ENCODE data around the gene RNF187.
"Not testable (repeated sequence)": the region's sequence is repeated elsewhere in the genome, so short reads cannot be mapped to it uniquely, and the experiment has no call there.

Gene RNF187

GRCh38 chr1:228488125-228488817 is 1.1 kb downstream of the RNF187 start:
- DNase-seq (ENCODE audit: low read depth in 2 of 2), result no peak

GRCh38 chr1:228488818-228489674 is 1.9 kb downstream of the RNF187 start:
- no peak for DNase-seq (ENCODE audit: low read depth in 2 of 2)

DNA sequence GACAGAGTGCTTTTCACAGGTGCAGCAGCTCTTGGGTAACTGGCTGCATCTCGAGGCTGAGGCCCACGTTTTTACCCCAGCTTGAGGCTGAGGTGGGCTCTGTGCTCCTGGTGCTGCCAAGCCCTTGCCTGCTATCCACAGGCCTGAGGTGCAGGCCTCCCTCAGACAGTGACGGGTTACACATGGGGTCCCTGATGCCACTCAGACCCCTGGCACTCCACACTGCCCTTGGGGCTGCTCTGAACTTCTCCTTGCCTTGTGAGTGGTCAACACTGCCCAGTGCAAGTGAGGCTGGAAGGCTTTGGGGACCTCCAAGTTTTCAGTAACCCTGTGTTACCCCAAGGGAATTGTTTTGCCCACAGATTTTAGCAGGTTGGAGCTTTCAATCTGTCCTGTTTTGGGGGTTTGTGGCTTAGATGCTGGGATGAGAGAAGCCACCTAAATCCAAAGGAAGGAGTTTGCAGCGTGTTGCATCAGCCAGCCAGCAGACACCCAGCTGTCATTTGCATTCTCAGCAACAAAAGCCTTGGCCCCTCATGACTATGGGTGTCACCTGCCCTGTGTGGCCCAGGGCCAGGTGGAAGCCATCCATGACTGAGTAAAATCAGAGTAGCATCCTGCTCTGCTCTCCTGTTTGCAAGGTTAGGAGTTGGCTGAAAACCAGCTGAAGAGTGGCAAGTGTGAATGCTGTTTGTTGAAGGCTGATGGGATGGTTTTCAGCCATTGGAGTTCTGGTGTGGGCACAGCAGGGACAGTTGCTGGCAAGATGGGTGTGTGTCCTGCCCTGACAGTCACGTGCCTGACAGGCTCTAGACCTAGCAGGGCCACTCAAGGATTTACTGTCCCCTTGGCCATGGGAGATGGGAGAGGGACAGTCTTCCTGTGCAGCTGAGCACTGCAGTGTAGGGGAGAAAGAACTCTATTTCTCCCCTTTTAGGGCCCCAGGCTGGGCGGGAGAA is 3.2 kb downstream of the RNF187 start:
- DNase-seq (ENCODE audit: low read depth in 2 of 2), result no peak

DNA sequence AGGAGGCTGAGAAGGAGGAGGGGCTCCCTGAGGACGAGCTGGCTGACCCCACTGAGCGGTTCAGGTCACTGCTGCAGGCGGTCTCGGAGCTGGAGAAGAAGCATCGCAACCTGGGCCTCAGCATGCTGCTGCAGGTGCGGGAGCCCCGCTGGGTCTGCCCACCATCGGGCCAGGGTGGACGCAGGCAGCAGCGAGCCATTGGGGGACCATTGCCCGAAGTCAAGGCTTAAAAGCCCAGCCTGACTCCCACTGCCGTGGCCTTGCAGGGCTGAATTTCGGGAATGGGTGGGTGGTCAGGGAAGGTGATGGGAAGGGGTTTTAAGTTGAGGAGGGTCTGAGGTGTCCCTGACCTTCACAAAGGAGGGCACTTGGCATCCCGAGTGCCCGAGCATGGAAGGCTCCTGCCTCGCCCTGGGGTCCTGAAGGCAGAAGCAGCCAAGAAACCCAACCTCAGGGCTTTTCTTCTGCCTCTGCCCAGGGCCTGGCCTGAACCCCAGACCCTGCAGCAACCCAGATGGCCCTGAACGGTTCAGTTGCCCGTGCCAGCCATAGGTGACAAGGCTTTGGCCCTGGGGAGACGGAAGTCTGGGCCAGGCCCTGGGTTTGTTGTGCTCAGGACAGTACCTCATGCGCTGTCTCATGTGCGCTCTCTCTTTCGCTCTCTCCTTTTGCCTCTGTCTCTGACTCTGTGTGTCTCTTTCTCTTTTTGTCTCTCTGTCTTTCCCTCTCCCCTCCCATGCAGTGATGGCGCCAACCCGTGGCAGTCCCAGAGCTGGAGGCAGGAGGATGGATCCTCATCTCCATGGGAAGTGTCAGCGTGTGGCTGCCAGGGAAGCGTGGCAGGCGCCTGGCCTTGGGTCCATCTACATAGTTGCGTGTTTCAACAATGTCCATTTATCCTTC is 6.2 kb downstream of the RNF187 start:
- no peak for DNase-seq (ENCODE audit: low read depth in 2 of 2)

DNA sequence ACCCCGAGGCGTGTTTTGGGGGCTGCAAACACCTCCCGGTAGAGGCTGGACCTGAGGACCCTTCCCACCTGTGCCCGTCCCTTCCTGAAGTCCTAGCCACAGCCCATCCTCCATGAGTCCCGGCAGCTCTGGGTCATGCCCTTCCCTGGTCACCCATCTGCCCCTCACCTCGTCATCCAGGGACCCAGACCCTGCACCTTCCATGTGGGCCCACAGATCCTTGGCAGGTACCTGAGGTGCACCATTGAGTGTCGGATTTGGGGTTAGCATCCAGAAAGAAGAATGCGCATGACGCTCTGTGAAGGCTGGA is 6.8 kb downstream of the RNF187 start:
- DNase-seq (ENCODE audit: low read depth in 2 of 2), result no peak

GRCh38 chr1:228494391-228494790 is 7.2 kb downstream of the RNF187 start:
- no peak for DNase-seq (ENCODE audit: low read depth in 2 of 2)

DNA sequence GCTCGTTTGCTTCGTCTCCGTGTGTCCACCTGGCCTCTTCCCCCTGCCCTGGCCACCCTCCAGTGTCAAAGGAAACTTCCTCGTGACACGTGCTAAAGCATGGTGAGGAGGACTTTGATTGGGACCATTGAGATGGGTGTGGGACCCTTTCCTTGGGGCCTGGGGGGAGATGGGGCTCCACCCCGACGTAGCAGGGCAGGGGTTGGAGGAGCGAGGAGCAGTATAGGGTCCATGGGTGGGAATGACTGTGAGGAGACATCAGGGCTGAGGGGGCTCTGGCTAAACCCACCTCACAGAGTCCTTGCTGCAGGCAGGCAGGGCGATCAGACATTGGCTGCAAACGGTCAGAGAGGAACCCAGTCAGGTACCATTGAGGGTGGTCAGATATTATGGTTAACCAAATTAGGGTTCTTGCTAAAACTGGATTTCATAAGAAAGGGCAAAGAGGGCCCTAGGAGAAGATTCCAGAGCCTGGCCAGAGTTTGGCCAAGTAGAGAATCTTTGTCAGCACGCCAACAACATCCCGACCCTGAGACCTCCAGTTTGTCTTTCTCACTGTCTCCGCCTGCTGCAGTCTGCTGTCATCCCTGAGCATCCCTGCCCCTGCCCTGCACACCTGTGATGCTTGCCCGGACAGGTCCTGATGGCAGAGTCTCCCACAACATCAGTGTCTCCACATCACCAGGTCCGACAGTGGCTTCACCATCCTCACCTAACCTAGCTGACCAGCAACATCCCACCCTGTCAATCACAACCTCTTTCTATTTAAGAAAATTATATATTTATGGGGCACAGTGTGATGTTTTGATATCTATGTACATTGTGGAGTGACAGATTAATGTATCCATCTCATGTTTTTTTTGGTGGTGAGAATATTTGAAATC is 8.0 kb downstream of the RNF187 start:
- DNase-seq (ENCODE audit: low read depth in 2 of 2), result no peak

DNA sequence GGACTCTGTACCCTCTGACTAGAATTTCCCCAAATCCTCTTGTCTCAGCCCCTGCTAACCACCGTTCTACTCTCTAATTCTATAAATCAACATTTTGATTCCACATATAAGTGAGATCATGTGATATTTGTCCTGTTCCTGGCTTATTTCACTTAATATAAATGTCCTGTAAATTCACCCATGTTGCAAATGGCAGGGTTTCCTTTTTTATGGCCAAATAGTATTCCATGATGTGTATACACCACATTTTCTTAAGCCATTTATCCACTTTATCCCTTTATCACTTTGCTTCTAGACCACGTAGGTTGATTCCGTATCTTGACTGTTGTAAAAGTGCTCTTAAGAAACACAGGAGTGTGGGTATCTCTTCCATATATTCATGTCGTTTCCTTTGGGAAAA is 8.9 kb downstream of the RNF187 start:
- no peak for DNase-seq (ENCODE audit: low read depth in 2 of 2)

GRCh38 chr1:228496494-228496893 is 9.3 kb downstream of the RNF187 start:
- no peak for DNase-seq (ENCODE audit: low read depth in 2 of 2)

- DNase-seq (ENCODE audit: low read depth in 2 of 2), result no peak
Measured at GRCh38 chr1:228497206-228497605, 10.0 kb downstream of the RNF187 start.

- no peak for DNase-seq (ENCODE audit: low read depth in 2 of 2)
Measured at GRCh38 chr1:228497817-228498216, 10.6 kb downstream of the RNF187 start.

DNA sequence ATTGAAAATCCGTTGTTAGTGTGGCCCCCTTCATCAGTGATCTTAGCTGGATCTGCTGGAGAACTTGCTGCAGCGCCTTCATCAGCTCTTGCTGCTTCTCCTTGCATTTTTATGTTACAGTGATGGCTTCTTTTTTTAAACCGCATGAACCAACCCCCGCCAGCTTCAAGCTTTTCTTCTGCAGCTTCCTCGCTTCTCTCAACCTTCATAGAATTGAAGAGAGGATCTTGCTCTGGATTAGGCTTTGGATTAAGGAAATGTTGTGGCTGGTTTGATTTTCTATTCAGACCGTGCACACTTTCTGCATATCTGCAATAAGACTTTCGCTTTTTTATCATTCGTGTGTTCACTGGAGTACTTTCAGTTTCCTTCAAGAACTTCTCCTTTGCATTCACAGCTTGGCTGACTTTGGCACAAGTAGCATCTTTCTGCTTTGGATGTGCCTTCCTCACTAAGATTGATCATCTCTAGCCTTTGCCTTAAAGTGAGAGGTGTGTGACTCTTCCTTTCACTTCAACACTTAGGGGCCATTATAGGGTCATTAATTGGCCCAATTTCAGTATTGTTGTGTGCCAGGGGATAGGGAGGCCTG is 13.1 kb downstream of the RNF187 start:
- DNase-seq (ENCODE audit: low read depth in 2 of 2), result no peak

DNA sequence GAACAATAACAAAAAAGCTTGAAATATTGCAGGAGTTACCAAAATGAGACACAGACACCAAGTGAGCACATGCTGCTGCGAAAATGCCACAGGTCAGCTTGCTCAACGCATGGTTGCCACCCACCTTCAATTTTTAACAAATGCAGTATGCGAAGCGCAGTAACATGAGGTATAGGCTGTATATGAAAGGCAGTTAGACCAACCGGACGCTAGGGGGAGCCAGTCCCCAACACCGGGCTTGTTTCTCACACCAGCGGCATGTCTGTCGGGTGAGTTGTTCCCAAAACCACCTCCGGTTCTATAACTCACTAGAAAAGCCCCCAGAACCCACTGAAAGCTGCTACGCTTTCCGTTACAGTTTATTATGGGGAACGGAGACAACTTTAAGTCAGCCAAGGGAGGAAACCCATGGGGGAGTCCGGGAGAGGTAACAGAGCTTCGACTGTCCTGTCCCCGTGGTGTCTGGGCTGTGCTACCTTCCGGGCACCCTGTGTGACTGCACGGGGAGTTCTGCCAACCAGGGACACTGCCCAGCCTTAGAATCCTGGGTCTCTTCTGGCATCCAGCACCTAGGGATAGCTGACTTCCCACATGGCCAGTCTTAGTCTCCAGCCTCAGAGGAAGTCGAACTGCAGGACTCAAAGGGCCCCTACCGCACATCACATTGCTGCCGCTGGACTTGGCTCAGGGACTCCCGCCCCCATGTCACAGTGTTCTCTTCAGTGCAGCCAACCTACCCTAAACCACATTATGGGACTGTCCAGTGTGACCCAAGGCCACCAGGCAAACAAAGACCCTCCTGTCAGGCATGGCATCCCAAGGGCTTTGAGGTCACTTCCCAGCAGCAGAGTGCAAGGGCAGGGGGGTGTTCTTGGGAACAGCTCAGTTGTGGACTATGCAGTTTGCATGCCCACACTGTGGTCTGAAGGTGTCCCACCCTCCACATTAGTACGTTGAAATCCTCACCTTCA is 14.0 kb downstream of the RNF187 start:
- DNase-seq (ENCODE audit: low read depth in 2 of 2), result peak; percentile 85 to 88

DNA sequence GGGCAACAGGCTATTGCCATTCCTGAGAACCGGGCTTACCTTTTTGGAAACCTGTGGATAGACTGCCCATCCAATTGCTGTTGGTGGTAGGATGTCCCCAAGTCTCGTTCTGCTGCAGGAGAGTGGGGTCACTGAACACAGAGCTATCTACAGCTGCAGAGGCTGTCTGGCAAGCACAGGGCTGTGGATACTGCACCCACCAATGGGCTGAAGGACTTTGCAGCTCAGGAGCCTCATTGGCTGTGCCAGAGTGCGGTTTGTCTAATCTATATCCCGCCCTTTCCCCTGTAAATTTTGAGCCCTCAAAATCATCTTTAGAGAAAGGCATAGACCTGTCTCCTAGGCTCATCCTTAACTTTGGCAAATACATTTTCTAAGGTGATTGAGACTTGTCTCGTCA is 15.3 kb downstream of the RNF187 start:
- no peak for DNase-seq (ENCODE audit: low read depth in 2 of 2)

- not testable (repeated sequence) for DNase-seq (ENCODE audit: low read depth in 2 of 2)
Measured at GRCh38 chr1:228505944-228506343, 18.8 kb downstream of the RNF187 start.

GRCh38 chr1:228507961-228508652 is 20.9 kb downstream of the RNF187 start:
- no peak for DNase-seq (ENCODE audit: low read depth in 2 of 2)

- DNase-seq (ENCODE audit: low read depth in 2 of 2), result no peak
Measured at GRCh38 chr1:228508840-228509415, 21.7 kb downstream of the RNF187 start.
